Neuron (in vitro differentiated cells): Measurements from ENCODE around the gene PIGX.

Source experiments
- H2AFZ ChIP-seq: one replicate; pipeline ENCODE4 v1.6.1; 2013; ENCODE audit warnings: low read depth, mild to moderate bottlenecking, inconsistent platforms, low read length, moderate library complexity
- H3K27me3 ChIP-seq: one replicate; pipeline ENCODE4 v1.6.1; 2013; ENCODE audit warnings: low read length; ENCODE audit not compliant: insufficient read depth
- H3K36me3 ChIP-seq: one replicate; pipeline ENCODE4 v1.6.1; 2013; ENCODE audit warnings: low read length; ENCODE audit not compliant: insufficient read depth
- H3K4me1 ChIP-seq: one replicate; pipeline ENCODE4 v1.6.1; 2013; ENCODE audit warnings: low read length; ENCODE audit not compliant: insufficient read depth
- H3K4me3 ChIP-seq: 2 replicates; pipeline ENCODE4 v1.5.1; 2013; ENCODE audit warnings: mild to moderate bottlenecking, low read length, moderate library complexity
- H3K9me3 ChIP-seq: one replicate; pipeline ENCODE4 v1.6.1; 2013; ENCODE audit warnings: low read length

The PIGX gene

GRCh38 chr3:196749125-196749524 is 36.9 kb downstream of the PIGX start:
- Histone ChIP-seq H2AFZ (no peak overlapping the region), H3K36me3 (peaks cover 21% of the 10 kb centered on the region), H3K4me1 (no peaks in the 10 kb centered on the region), H3K4me3 (no peak overlapping the region), H3K27me3 (no peaks in the 10 kb centered on the region), H3K9me3 (peaks cover 12% of the 10 kb centered on the region)

DNA sequence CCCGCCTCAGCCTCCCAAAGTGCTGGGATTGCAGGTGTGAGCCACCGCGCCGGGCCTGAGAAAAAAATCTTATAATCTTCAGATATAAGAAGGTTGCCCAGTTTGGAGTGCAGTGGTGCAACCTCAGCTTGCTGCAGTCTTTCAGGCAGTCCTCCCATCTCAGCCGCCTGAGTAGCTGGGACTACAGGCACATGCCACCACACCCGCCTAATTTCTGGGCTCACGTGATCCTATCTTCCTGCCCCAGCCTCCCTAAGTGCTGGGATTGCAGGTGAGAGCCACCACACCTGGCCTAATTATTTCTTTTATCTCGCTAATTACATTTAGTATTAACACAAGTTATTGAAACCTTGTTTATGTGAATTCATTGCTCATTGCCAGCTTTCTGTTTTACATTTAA is 41.0 kb downstream of the PIGX start:
- H3K36me3 ChIP-seq: peaks cover 25% of the 10 kb centered on the region
- H3K9me3 ChIP-seq: peaks cover 20% of the 10 kb centered on the region
- H3K4me3 ChIP-seq: no peak overlapping the region

GRCh38 chr3:196754091-196754981 is 42.2 kb downstream of the PIGX start:
- Histone ChIP-seq H3K36me3 (peaks cover 19% of the 10 kb centered on the region), H3K4me3 (no peak overlapping the region), H3K4me1 (no peaks in the 10 kb centered on the region), H2AFZ (no peak overlapping the region), H3K27me3 (no peaks in the 10 kb centered on the region), H3K9me3 (peaks cover 19% of the 10 kb centered on the region)

More for the DNA sequence above, 41.0 kb downstream of the PIGX start:
- Histone ChIP-seq H3K27me3 (no peaks in the 10 kb centered on the region), H3K4me1 (no peaks in the 10 kb centered on the region), H2AFZ (no peak overlapping the region)

DNA sequence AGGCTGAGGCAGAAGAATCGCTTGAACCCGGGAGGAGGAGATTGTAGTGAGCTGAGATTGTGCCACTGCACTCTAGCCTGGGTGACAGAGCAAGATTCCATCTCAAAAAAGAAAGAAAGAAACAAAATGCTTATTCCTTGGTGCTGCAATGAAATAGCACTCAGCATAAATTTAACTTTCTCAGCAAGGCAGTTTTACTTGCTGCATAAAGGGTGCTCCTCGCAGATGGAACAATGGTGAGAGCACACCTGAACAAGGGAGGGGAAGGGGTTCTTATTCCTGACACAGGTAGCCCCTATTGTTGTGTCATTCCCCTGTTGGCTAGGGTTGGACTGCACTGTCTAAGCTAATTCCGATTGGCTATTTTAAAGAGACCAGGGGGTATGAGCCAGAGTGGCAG is 44.6 kb downstream of the PIGX start:
- no peaks in the 10 kb centered on the region for H3K27me3 ChIP-seq
- no peak overlapping the region for H2AFZ ChIP-seq
- peaks cover 12% of the 10 kb centered on the region for H3K36me3 ChIP-seq
- H3K9me3 ChIP-seq: peaks cover 17% of the 10 kb centered on the region
- no peaks in the 10 kb centered on the region for H3K4me1 ChIP-seq
- H3K4me3 ChIP-seq: no peak overlapping the region

DNA sequence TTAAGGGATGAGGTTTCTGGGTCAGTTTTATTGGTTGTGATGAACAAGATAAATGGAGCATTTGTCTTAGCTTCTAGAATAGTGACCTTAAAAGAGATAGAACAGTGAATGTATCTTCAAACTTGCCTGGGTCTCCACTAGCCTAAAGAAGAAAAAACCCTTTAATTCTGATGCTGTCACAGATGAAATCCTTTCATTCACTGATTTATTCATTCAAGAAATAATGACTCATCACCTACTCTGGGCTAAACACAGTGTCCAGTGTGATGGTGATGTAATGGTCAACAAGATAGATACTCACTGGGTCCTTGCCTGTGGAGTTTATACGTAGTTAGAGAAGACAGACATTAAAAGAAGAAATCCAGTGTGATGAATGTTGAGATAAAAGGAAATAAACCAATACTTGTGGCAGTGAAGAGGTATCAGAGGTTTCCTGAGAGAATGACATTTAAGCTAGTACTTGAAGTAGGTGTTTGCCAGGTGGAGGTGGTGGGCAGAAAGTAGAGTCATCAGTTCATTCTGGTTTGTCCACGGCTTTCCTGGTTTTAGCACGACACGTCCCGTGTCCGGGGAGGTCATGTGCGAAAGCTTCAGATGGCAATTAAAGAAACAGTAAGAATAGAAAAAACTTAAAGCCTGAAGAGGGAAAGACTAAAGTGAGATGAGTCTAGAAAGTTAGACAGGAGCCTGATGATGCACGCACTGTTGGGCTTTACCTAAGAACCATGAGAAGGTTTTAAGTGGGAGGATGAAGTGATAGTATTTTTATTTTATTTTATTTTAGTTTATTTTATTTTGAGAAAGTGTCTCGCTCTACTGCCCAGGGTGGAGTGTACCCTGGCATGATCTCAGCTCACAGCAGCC is 45.9 kb downstream of the PIGX start:
- H3K9me3 ChIP-seq: peaks cover 20% of the 10 kb centered on the region
- no peak overlapping the region for H3K4me3 ChIP-seq
- no peaks in the 10 kb centered on the region for H3K27me3 ChIP-seq
- peaks cover 13% of the 10 kb centered on the region for H3K36me3 ChIP-seq
- no peak overlapping the region for H2AFZ ChIP-seq
- H3K4me1 ChIP-seq: no peaks in the 10 kb centered on the region

DNA sequence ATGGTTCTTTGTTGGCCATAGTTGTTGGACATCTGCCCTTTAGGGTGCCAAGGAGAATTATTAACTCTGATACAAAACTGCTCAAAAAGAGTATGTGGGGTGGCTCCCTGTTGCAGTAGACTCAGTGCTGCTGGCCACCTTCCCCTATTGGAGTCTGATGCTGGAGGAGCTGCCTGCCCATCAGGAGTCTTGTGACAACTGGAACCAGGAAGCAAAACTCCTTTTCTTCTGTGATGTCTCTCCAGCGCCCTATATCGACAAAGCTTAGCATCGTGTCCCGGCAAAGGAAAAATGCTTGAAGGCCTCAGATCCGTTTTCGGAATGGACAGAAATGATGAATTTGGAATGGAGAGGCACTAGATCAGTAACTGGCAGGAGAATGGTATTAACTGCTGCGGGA is 51.0 kb downstream of the PIGX start:
- H3K36me3 ChIP-seq: peaks cover 6% of the 10 kb centered on the region
- peaks cover 6% of the 10 kb centered on the region for H3K9me3 ChIP-seq
- no peaks in the 10 kb centered on the region for H3K4me1 ChIP-seq
- H2AFZ ChIP-seq: no peak overlapping the region
- H3K4me3 ChIP-seq: no peak overlapping the region
- H3K27me3 ChIP-seq: no peaks in the 10 kb centered on the region

- H3K27me3 ChIP-seq: no peaks in the 10 kb centered on the region
- no peak overlapping the region for H2AFZ ChIP-seq
- H3K36me3 ChIP-seq: peaks cover 7% of the 10 kb centered on the region
- H3K9me3 ChIP-seq: peaks cover 9% of the 10 kb centered on the region
- no peaks in the 10 kb centered on the region for H3K4me1 ChIP-seq
- H3K4me3 ChIP-seq: no peak overlapping the region
Observed at GRCh38 chr3:196765454-196765853, 53.3 kb downstream of the PIGX start.

GRCh38 chr3:196771067-196771466 is 58.9 kb downstream of the PIGX start:
- H3K36me3 ChIP-seq: peaks cover 8% of the 10 kb centered on the region
- H3K27me3 ChIP-seq: no peaks in the 10 kb centered on the region
- H3K9me3 ChIP-seq: peaks cover 5% of the 10 kb centered on the region
- no peaks in the 10 kb centered on the region for H3K4me1 ChIP-seq
- no peak overlapping the region for H2AFZ ChIP-seq
- H3K4me3 ChIP-seq: no peak overlapping the region

DNA sequence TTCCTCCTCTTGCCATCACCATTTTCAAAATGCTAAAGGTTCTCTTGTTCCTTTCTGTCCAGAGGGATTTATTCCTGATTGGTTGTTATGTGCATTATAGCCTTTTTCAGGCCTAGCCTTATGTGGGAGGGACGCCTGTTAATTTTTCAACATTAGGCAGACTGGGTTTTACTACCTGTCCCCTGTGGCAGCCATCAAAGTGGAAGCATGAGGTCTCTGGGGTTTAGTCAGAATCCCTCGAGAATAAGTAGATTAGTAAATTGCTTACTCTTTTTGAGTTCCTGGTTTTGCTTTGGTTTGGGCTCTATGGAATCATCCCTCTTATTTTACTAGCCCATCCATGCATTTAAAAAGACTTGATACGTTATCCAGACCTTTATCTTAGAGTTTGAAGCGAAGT is 59.9 kb downstream of the PIGX start:
- Histone ChIP-seq H3K36me3 (peaks cover 8% of the 10 kb centered on the region), H3K9me3 (peaks cover 5% of the 10 kb centered on the region), H2AFZ (no peak overlapping the region), H3K27me3 (no peaks in the 10 kb centered on the region), H3K4me1 (no peaks in the 10 kb centered on the region), H3K4me3 (no peak overlapping the region)

DNA sequence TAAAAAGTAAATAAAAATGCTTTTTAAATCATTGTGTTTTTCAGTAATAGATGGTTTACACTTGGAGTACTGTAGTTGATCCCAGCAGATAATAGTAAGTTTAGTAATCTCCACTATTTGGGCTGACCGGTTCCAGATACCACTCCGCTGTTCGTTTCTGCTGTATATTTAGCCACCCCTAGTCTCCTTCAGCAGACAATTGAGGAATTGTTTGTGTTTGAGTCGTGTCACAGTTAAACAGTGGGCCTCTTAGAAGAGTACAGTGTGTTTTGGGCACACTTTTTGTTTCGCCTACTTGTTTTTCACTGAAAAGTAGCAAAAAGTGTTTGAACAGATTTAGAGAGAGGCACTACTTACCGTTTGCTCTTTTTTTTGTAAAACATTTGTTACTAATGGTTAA is 60.7 kb downstream of the PIGX start:
- Histone ChIP-seq H3K4me3 (no peak overlapping the region), H3K9me3 (peaks cover 6% of the 10 kb centered on the region), H3K4me1 (no peaks in the 10 kb centered on the region), H3K36me3 (peaks cover 10% of the 10 kb centered on the region), H3K27me3 (no peaks in the 10 kb centered on the region), H2AFZ (no peak overlapping the region)

DNA sequence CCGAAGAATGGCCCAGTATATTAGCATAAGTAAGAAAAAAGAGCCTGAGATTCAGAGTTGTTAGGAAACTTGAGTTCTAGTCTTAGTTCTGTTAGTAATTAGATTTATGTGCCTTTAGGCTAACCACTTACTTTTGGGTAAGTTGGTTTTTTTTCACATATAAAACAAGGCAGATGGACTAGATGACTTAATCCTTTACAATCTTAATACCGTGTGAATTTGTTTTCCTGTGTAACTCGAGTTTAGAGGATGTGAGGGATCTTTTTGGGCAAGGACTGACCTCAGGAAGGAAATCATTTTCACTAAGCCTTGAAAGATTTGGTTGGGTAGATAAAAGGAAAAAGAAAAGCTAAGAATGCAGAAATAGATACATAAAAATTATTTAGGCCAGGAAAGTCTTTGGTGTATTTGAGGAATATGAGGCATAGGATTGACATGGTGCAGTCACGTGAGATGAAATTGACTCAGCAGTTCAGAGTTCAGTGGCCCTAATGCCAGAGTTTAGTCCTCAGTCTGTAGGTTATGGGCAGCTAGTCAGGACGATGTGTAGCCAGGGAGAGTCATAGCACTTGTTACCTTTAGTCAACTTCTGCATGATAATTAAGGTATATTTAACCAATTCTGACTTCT is 62.1 kb downstream of the PIGX start:
- peaks cover 6% of the 10 kb centered on the region for H3K9me3 ChIP-seq

GRCh38 chr3:196774848-196775422 is 62.8 kb downstream of the PIGX start:
- Histone ChIP-seq H3K4me3 (no peak overlapping the region), H2AFZ (no peak overlapping the region), H3K27me3 (no peaks in the 10 kb centered on the region), H3K9me3 (peaks cover 9% of the 10 kb centered on the region), H3K4me1 (no peaks in the 10 kb centered on the region), H3K36me3 (peaks cover 7% of the 10 kb centered on the region)

More for the DNA sequence above, 62.1 kb downstream of the PIGX start:
- Histone ChIP-seq H2AFZ (no peak overlapping the region), H3K36me3 (peaks cover 7% of the 10 kb centered on the region), H3K4me1 (no peaks in the 10 kb centered on the region), H3K27me3 (no peaks in the 10 kb centered on the region), H3K4me3 (no peak overlapping the region)
